ENCODE data around the gene TMEM147. TPM values are rescaled to one million over a fixed set of nuclear protein-coding genes. Genes with fewer than 3 reads are reported as not detected.

The TMEM147 gene
- total RNA-seq, 1 donor from 2014 or later: 134 TPM

GRCh38 chr19:35557539-35558399 is 12.3 kb downstream of the TMEM147 start:
- DNase-seq: peak; percentile 84
- Mint-ChIP-seq H3K36me3 (ENCODE audit: low read depth) (no peaks in the 10 kb centered on the region), H3K4me3 (peak overlapping the region; percentile 77), H3K4me1 (peaks cover 5% of the 10 kb centered on the region), H3K27me3 (peaks cover 30% of the 10 kb centered on the region), H3K9me3 (no peaks in the 10 kb centered on the region), H3K27ac (no peak overlapping the region)
- intact Hi-C loops (cut with micrococcal nuclease): no loop called here

GRCh38 chr19:35558400-35559280 is 13.2 kb downstream of the TMEM147 start:
- Mint-ChIP-seq H3K9me3 (no peaks in the 10 kb centered on the region), H3K4me3 (peak overlapping the region; percentile 22), H3K27ac (no peak overlapping the region), H3K4me1 (peaks cover 5% of the 10 kb centered on the region), H3K27me3 (peaks cover 30% of the 10 kb centered on the region), H3K36me3 (ENCODE audit: low read depth) (no peaks in the 10 kb centered on the region)
- no peak for DNase-seq
- intact Hi-C loops (cut with micrococcal nuclease): no loop called here

DNA sequence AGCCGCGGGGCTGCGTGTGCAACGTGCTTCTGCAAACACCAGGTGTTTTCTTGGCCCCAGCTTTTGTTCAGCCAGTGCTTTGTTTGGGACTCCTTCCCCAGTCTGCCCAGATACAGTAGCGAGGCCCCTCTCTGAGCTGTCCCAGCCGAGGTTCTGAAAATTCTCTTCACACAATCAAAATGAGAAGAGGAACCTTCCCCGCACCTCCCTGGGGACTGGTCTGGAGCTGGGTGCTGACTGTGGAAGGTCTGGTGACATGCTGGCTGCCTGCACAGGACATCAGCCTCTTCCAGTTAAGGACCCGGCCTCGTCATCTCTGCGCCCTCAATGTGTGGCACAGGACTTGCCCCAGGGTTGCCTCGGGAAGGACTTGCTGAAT is 13.8 kb downstream of the TMEM147 start:
- no peak for DNase-seq
- peaks cover 30% of the 10 kb centered on the region for H3K27me3 Mint-ChIP-seq
- intact Hi-C loops (cut with micrococcal nuclease): no loop called here
- H3K36me3 Mint-ChIP-seq (ENCODE audit: low read depth): no peaks in the 10 kb centered on the region
- H3K9me3 Mint-ChIP-seq: no peaks in the 10 kb centered on the region
- no peak overlapping the region for H3K4me3 Mint-ChIP-seq
- no peak overlapping the region for H3K27ac Mint-ChIP-seq
- H3K4me1 Mint-ChIP-seq: peaks cover 5% of the 10 kb centered on the region

GRCh38 chr19:35559781-35560180 is 14.4 kb downstream of the TMEM147 start:
- DNase-seq: no peak
- peaks cover 30% of the 10 kb centered on the region for H3K27me3 Mint-ChIP-seq
- H3K36me3 Mint-ChIP-seq (ENCODE audit: low read depth): no peaks in the 10 kb centered on the region
- peaks cover 5% of the 10 kb centered on the region for H3K4me1 Mint-ChIP-seq
- no peaks in the 10 kb centered on the region for H3K9me3 Mint-ChIP-seq
- H3K27ac Mint-ChIP-seq: no peak overlapping the region
- intact Hi-C loops (cut with micrococcal nuclease): no loop called here
- H3K4me3 Mint-ChIP-seq: no peak overlapping the region

DNA sequence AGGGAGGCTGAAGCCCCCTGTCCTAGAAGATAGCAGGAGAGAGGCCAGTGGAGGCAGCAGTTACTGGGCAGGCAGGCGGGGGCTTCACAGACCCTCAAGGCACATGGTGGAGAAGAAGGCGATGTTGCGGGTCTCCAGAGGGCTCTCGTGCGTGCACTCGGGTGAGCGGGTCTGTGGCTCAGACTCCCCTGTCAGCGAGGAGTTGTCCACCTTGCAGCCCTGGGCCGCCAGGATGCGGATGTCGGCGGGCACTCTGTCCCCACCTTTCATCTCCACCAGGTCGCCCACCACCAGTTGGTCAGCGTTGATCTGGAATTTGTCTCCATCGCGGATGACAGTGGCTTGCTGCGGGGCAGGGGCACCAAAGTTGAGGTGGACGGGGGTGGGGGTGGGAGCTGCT is 14.8 kb downstream of the TMEM147 start:
- no peaks in the 10 kb centered on the region for H3K36me3 Mint-ChIP-seq (ENCODE audit: low read depth)
- H3K9me3 Mint-ChIP-seq: no peaks in the 10 kb centered on the region
- H3K4me1 Mint-ChIP-seq: peaks cover 5% of the 10 kb centered on the region
- no peak overlapping the region for H3K4me3 Mint-ChIP-seq
- no peak for DNase-seq
- no peak overlapping the region for H3K27ac Mint-ChIP-seq
- intact Hi-C loops (cut with micrococcal nuclease): no loop called here
- H3K27me3 Mint-ChIP-seq: peaks cover 30% of the 10 kb centered on the region

GRCh38 chr19:35560677-35561076 is 15.3 kb downstream of the TMEM147 start:
- intact Hi-C loops (cut with micrococcal nuclease): no loop called here
- Mint-ChIP-seq H3K9me3 (no peaks in the 10 kb centered on the region), H3K27me3 (peaks cover 30% of the 10 kb centered on the region), H3K4me1 (peaks cover 5% of the 10 kb centered on the region), H3K27ac (no peak overlapping the region), H3K36me3 (ENCODE audit: low read depth) (no peaks in the 10 kb centered on the region), H3K4me3 (no peak overlapping the region)
- no peak for DNase-seq

DNA sequence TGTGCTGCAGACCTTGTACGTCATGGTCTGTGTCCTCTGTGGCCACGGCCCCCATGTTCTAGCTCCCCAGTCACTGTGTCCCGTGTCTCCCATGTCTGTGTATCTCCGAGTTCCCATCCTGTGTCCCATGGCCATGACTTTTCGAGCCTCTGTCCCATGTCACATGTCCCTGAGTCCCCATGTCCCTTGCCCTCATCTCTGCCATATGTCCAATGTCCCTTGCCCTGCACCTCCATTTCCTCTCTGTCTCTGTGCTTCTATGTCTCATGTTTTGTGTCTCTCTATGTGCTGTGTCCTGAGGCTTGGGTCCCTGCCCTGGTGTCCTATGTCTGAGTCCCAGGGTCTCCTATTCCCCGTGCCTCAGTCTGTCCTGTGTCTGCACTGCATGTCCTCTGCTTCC is 16.0 kb downstream of the TMEM147 start:
- peaks cover 5% of the 10 kb centered on the region for H3K4me1 Mint-ChIP-seq
- H3K9me3 Mint-ChIP-seq: no peaks in the 10 kb centered on the region
- no peak overlapping the region for H3K4me3 Mint-ChIP-seq
- H3K27ac Mint-ChIP-seq: no peak overlapping the region
- intact Hi-C loops (cut with micrococcal nuclease): no loop called here
- DNase-seq: no peak
- no peaks in the 10 kb centered on the region for H3K36me3 Mint-ChIP-seq (ENCODE audit: low read depth)
- H3K27me3 Mint-ChIP-seq: peaks cover 28% of the 10 kb centered on the region

- intact Hi-C loops (cut with micrococcal nuclease): no loop called here
- no peak for DNase-seq
- no peak overlapping the region for H3K27ac Mint-ChIP-seq
- H3K27me3 Mint-ChIP-seq: peaks cover 29% of the 10 kb centered on the region
- H3K9me3 Mint-ChIP-seq: no peaks in the 10 kb centered on the region
- no peaks in the 10 kb centered on the region for H3K36me3 Mint-ChIP-seq (ENCODE audit: low read depth)
- H3K4me3 Mint-ChIP-seq: no peak overlapping the region
- H3K4me1 Mint-ChIP-seq: peaks cover 2% of the 10 kb centered on the region
Measured at GRCh38 chr19:35562336-35562735, 16.9 kb downstream of the TMEM147 start.

DNA sequence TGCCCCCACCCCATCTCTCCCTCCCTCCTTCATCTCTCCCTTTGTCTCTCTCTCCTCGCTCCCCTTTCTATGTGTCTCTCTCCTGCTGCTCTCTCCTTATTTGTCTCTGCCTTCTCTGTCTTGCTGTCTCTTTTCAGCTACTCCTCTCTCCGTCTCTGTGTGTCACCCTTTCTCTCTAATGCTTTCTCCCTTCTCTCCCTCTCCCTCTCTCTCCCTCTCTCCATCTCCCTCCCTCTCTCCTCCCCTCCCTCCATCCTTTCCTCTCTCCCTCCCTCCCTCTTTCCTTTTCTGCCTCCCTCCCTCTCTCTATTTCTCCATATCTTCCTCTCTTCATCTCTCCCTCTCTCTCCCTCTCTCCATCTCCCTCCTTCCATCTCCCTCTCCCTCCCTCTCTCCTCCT is 17.4 kb downstream of the TMEM147 start:
- Mint-ChIP-seq H3K9me3 (no peaks in the 10 kb centered on the region), H3K4me3 (no peak overlapping the region), H3K27me3 (peaks cover 29% of the 10 kb centered on the region), H3K36me3 (ENCODE audit: low read depth) (no peaks in the 10 kb centered on the region), H3K27ac (no peak overlapping the region), H3K4me1 (peaks cover 2% of the 10 kb centered on the region)
- DNase-seq: no peak
- intact Hi-C loops (cut with micrococcal nuclease): no loop called here

DNA sequence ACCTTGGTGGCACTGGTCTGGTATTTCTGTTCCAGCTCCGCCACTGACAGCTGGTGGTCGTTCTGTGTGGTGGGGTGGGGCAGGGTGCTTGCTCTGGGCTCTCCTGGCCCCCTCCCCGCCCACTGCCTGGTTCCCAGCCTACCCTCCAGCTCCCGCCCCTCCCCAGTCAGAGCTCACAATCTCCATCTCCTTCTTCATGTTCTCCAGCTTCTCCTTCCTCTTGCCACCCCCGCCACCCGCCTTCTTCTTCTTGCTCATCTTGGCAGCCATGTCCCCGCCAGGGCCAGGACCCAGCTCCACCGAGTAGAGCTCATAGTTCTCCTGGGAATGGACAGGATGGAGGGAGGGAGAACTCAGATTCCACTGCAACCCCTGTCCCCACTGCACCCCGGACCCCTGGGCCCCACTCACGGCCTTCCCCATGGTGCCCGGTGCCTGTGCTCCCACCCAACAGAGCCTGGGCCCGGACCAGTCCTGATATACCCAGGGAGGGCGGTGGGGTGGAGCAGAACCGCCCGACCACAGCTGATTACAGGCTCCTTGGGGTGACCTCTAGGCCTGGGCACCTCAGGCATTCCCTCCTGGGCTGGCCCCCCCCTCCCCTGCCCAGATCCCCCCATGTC is 17.9 kb downstream of the TMEM147 start, which contains the start of gene ATP4A:
Gene ATP4A (minus strand): TSS at position 452 of the 623 bp plus-strand sequence. CDS start 29 bp downstream, at position 423.
- H3K27me3 Mint-ChIP-seq: peaks cover 28% of the 10 kb centered on the region
- H3K9me3 Mint-ChIP-seq: no peaks in the 10 kb centered on the region
- intact Hi-C loops (cut with micrococcal nuclease): no loop called here
- no peak within 1 kb of the TSS for H3K4me3 Mint-ChIP-seq
- no peak within 1 kb of the TSS for H3K27ac Mint-ChIP-seq
- DNase-seq: no peak
- no peaks in the 10 kb centered on the region for H3K36me3 Mint-ChIP-seq (ENCODE audit: low read depth)
- no peaks in the 10 kb centered on the region for H3K4me1 Mint-ChIP-seq

GRCh38 chr19:35565016-35565856 is 19.8 kb downstream of the TMEM147 start:
- intact Hi-C loops (cut with micrococcal nuclease): no loop called here
- no peak overlapping the region for H3K4me3 Mint-ChIP-seq
- H3K27ac Mint-ChIP-seq: no peak overlapping the region
- H3K27me3 Mint-ChIP-seq: peaks cover 14% of the 10 kb centered on the region
- no peaks in the 10 kb centered on the region for H3K4me1 Mint-ChIP-seq
- H3K36me3 Mint-ChIP-seq (ENCODE audit: low read depth): no peaks in the 10 kb centered on the region
- no peaks in the 10 kb centered on the region for H3K9me3 Mint-ChIP-seq
- DNase-seq: no peak

- no peaks in the 10 kb centered on the region for H3K9me3 Mint-ChIP-seq
- no peaks in the 10 kb centered on the region for H3K36me3 Mint-ChIP-seq (ENCODE audit: low read depth)
- H3K4me1 Mint-ChIP-seq: peaks cover 2% of the 10 kb centered on the region
- no peak overlapping the region for H3K27ac Mint-ChIP-seq
- H3K4me3 Mint-ChIP-seq: no peak overlapping the region
- intact Hi-C loops (cut with micrococcal nuclease): no loop called here
- H3K27me3 Mint-ChIP-seq: peaks cover 15% of the 10 kb centered on the region
- no peak for DNase-seq
Measured at GRCh38 chr19:35566738-35567137, 21.3 kb downstream of the TMEM147 start.

- H3K4me1 Mint-ChIP-seq: peaks cover 2% of the 10 kb centered on the region
- intact Hi-C loops (cut with micrococcal nuclease): no loop called here
- no peak overlapping the region for H3K4me3 Mint-ChIP-seq
- H3K36me3 Mint-ChIP-seq (ENCODE audit: low read depth): no peaks in the 10 kb centered on the region
- no peak overlapping the region for H3K27ac Mint-ChIP-seq
- peaks cover 19% of the 10 kb centered on the region for H3K27me3 Mint-ChIP-seq
- no peaks in the 10 kb centered on the region for H3K9me3 Mint-ChIP-seq
- no peak for DNase-seq
Measured at GRCh38 chr19:35569281-35569781, 23.9 kb downstream of the TMEM147 start.
